Lower leg skin (tissue), 3 donors: ENCODE data around the gene IQSEC3.

Experiments used
- CTCF ChIP-seq, 3 donors: fragments of 450-650 bp; IDR thresholded peaks; one replicate each; pipeline ENCODE4 v1.5.1; 2016; ENCODE audit warnings: antibody characterized with exemption in 3 of 3, mild to moderate bottlenecking in 3 of 3, moderate library complexity in 2 of 3
- POLR2A ChIP-seq, 2 donors: fragments of 450-650 bp; IDR thresholded peaks; one replicate each; pipeline ENCODE4 v1.6.1; 2016 to 2017; ENCODE audit warnings: antibody characterized with exemption in 2 of 2, mild to moderate bottlenecking in 1 of 2, moderate library complexity in 1 of 2

- no peak for TF ChIP-seq CTCF (IDR thresholded peaks at IDR 0.05)
- no peak for TF ChIP-seq POLR2A (IDR thresholded peaks at IDR 0.05)
These were observed 73.0 kb downstream of the IQSEC3 start for GRCh38 chr12:139585-139984.
